Upper lobe of left lung (tissue), 6 donors: Measurements from ENCODE around the gene JAK3. TPM values are rescaled to one million over a fixed set of nuclear protein-coding genes. Genes with fewer than 3 reads are reported as not detected.
A peak's percentile ranks its signal among the peaks of the same experiment; 100 is the strongest.

Experiments
- ATAC-seq, 2 donors: fragments of 200-7000 bp; cut with Tn5 transposase; one replicate each; pipeline ENCODE4 v1.9.1; 2022; ENCODE audit warnings: mild to moderate bottlenecking in 2 of 2, moderate library complexity in 2 of 2; ENCODE audit not compliant: low FRiP score in 2 of 2
- DNase-seq, 2 donors: peaks; one replicate each; pipeline ENCODE4 v3.0.0-alpha.2; 2019 to 2020
- H3K27ac ChIP-seq, 4 donors: fragments of 200-600 bp; sonication (generic); one replicate each; pipeline ENCODE4 v1.5.1; 2016 to 2019
- H3K27me3 ChIP-seq, 4 donors: fragments of 200-600 bp; sonication (generic); one replicate each; pipeline ENCODE4 v1.5.1; 2017 to 2019
- H3K36me3 ChIP-seq, 4 donors: fragments of 200-600 bp; sonication (generic); one replicate each; pipeline ENCODE4 v1.5.1; 2016 to 2019
- H3K4me1 ChIP-seq, 4 donors: fragments of 200-600 bp; sonication (generic); one replicate each; pipeline ENCODE4 v1.5.1; 2018 to 2019
- H3K4me3 ChIP-seq, 4 donors: fragments of 200-600 bp; sonication (generic); one replicate each; pipeline ENCODE4 v1.5.1; 2017 to 2019; ENCODE audit warnings: mild to moderate bottlenecking in 2 of 4, moderate library complexity in 1 of 4
- H3K9me3 ChIP-seq, 4 donors: fragments of 200-600 bp; sonication (generic); one replicate each; pipeline ENCODE4 v1.5.1; 2018 to 2019
- EP300 ChIP-seq, 4 donors: sonication (generic); formaldehyde crosslinking; IDR thresholded peaks; one replicate each; pipeline ENCODE4 v1.5.1; 2017; ENCODE audit warnings: antibody characterized with exemption in 4 of 4, control low read depth in 2 of 4
- POLR2A ChIP-seq, 4 donors: fragments of 450-650 bp; IDR thresholded peaks; one replicate each; pipeline ENCODE4 v1.5.1; 2016 to 2017; ENCODE audit warnings: antibody characterized with exemption in 4 of 4, mild to moderate bottlenecking in 2 of 4
- POLR2AphosphoS5 ChIP-seq, 2 donors: sonication (generic); formaldehyde crosslinking; IDR thresholded peaks; one replicate each; pipeline ENCODE4 v1.5.1; 2017; ENCODE audit warnings: antibody characterized with exemption in 2 of 2
- WGBS, 2 donors: methylation state at CpG; one replicate each; pipeline ENCODE4 v1.1.5; 2017 to 2018; 5-methylcytosine and 5-hydroxymethylcytosine counted together
- total RNA-seq, 6 donors: library from RNA; depleted of rRNA in 4 of 6; stranded (reverse); fragments of >200 nt in 4 of 6; gene quantifications; one replicate each; pipeline versions ENCODE4 v1.1.0 to v1.2.1, GENCODE V29; 2016 to 2021
- TF ChIP-seq, protein P1 (sequence below), 6 experiments: fragments of 450-650 bp in 4 of 6; fragments of 200-600 bp in 2 of 6; sonication (generic) in 2 of 6; IDR thresholded peaks; one replicate each; pipeline ENCODE4 v1.5.1; 2016 to 2019; ENCODE audit warnings: antibody characterized with exemption in 6 of 6
- donor health status: DM: no; HTN: no; CAD: no; lungs with moderate emphysema.
- donor health status: DM: no; HTN: yes; CAD: no; lungs with severe emphysema.

JAK3 gene
- total RNA-seq, 6 donors from 2014 or later: 11.0 to 25.1 (median 12.8) TPM

DNA sequence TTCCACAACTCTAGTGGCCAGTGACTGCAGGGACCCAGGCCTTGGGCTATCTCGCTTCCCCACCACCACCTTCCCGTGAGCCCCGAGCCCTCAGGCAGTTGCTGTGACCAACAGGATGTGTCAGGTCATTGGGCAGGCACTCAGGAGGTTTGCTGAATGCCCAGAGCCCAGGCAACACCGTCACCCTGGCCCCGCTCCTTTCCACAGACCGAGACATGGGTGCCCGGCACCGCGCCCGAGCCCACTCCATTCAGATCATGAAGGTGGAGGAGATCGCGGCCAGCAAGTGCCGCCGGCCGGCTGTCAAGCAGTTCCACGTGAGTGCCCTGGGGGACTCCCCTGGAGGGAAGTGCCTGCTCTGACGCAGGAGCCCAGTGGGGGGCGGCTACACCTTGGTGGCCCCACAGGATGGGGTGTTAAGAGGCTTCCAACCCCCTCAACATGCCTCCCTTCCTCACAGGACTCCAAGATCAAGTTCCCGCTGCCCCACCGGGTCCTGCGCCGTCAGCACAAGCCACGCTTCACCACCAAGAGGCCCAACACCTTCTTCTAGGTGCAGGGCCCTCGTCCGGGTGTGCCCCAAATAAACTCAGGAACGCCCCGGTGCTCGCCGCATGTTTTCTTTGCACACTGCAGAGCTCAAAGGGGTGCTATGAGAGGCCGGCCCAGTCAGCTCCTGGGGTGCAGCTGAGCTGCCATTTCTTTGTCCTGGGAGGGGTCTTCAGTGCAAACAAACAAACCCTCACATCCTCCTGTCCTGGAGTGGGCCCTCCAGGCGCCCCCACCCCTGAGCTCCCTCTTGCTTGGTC, 15.1 kb upstream of the JAK3 start:
- ATAC-seq (no peak), DNase-seq (peak in 1 of 2 donors; percentile 80)
- Histone ChIP-seq H3K4me1 (peaks cover 16 to 35% (median 26%) of the 10 kb centered on the region in 4 donors), H3K27me3 (no peaks in the 10 kb centered on the region), H3K36me3 (peaks cover 20 to 48% (median 38%) of the 10 kb centered on the region in 4 donors), H3K27ac (peak overlapping the region in 1 of 4 donors; percentile 49), H3K4me3 (no peak overlapping the region), H3K9me3 (no peaks in the 10 kb centered on the region)
- TF ChIP-seq, protein P1, sequence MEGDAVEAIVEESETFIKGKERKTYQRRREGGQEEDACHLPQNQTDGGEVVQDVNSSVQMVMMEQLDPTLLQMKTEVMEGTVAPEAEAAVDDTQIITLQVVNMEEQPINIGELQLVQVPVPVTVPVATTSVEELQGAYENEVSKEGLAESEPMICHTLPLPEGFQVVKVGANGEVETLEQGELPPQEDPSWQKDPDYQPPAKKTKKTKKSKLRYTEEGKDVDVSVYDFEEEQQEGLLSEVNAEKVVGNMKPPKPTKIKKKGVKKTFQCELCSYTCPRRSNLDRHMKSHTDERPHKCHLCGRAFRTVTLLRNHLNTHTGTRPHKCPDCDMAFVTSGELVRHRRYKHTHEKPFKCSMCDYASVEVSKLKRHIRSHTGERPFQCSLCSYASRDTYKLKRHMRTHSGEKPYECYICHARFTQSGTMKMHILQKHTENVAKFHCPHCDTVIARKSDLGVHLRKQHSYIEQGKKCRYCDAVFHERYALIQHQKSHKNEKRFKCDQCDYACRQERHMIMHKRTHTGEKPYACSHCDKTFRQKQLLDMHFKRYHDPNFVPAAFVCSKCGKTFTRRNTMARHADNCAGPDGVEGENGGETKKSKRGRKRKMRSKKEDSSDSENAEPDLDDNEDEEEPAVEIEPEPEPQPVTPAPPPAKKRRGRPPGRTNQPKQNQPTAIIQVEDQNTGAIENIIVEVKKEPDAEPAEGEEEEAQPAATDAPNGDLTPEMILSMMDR (IDR thresholded peaks at IDR 0.05): no peak
- TF ChIP-seq EP300 (IDR thresholded peaks at IDR 0.05) (no peak), POLR2AphosphoS5 (IDR thresholded peaks at IDR 0.05) (no peak), POLR2A (IDR thresholded peaks at IDR 0.05) (no peak)
- WGBS, 2 donors: 84 to 88% methylated on average over 11 to 18 of the region's 31 CpGs

DNA sequence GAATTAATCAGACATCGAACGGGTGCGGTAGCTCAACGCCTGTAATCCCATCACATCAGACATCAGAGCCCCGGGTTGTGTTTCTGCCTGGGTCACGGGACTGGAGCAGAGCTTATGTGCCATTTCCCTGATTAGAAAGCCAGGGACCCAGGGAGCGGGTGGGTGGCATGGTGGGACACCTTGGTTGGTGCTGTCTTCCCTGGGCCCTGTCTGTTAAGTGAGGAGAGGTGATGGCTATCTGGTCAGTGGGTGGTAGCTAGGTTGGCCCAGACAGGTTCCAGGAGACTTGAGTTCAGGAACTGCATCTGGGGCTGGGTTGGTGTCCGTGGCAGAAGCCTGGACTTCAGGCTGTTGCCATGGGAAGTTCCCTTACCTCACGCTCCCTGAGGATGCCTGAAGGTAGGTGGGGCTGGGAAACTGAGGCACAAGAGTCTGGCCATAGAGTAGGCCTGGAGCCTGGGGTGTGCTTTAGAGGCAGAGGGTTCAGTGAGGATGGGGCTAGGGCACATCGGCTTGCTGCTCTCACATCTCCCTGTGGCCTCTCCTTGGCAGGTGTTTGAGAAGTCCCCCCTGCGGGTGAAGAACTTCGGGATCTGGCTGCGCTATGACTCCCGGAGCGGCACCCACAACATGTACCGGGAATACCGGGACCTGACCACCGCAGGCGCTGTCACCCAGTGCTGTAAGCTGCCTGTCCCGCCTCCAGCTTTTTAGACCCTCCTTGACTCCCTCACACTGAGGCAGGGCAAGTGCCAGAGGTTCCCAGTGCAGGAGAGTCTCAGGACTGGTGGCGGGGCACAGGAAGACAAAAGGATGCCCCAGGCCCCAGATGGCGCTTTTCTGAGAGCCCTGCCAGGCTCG, 14.0 kb upstream of the JAK3 start:
- H3K4me1 ChIP-seq: peaks cover 16 to 35% (median 26%) of the 10 kb centered on the region in 4 donors
- H3K27ac ChIP-seq: no peak overlapping the region
- 84 to 85% methylated on average over 7 to 23 of the region's 23 CpGs for WGBS, 2 donors
- peaks cover 20 to 48% (median 38%) of the 10 kb centered on the region in 4 donors for H3K36me3 ChIP-seq
- H3K27me3 ChIP-seq: no peaks in the 10 kb centered on the region
- TF ChIP-seq EP300 (IDR thresholded peaks at IDR 0.05): no peak
- no peak for TF ChIP-seq POLR2A (IDR thresholded peaks at IDR 0.05)
- TF ChIP-seq POLR2AphosphoS5 (IDR thresholded peaks at IDR 0.05): no peak
- TF ChIP-seq, protein P1 (IDR thresholded peaks at IDR 0.05): no peak
- ATAC-seq (no peak), DNase-seq (no peak)
- peak overlapping the region in 2 of 4 donors; percentile 88 to 100 for H3K4me3 ChIP-seq
- no peaks in the 10 kb centered on the region for H3K9me3 ChIP-seq

DNA sequence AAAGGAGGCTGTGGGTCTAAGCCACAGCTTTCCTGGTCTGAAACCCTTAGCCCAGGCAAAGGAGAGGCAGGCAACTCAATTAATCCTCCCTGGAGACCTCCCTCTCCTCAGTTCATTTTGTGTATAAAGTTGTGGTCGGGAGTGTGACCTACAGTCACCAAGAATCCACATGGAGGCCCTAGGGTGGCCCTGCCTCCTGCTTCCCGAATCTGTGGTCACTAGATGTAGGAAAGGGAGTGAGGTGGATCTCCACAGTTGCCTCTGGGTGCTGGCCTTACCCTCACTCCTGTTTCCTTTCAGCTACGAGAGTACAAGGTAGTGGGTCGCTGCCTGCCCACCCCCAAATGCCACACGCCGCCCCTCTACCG, 13.2 kb upstream of the JAK3 start:
- TF ChIP-seq POLR2A (IDR thresholded peaks at IDR 0.05) (no peak), POLR2AphosphoS5 (IDR thresholded peaks at IDR 0.05) (no peak)
- TF ChIP-seq, protein P1 (IDR thresholded peaks at IDR 0.05): no peak
- peaks cover 20 to 48% (median 38%) of the 10 kb centered on the region in 4 donors for H3K36me3 ChIP-seq

DNA sequence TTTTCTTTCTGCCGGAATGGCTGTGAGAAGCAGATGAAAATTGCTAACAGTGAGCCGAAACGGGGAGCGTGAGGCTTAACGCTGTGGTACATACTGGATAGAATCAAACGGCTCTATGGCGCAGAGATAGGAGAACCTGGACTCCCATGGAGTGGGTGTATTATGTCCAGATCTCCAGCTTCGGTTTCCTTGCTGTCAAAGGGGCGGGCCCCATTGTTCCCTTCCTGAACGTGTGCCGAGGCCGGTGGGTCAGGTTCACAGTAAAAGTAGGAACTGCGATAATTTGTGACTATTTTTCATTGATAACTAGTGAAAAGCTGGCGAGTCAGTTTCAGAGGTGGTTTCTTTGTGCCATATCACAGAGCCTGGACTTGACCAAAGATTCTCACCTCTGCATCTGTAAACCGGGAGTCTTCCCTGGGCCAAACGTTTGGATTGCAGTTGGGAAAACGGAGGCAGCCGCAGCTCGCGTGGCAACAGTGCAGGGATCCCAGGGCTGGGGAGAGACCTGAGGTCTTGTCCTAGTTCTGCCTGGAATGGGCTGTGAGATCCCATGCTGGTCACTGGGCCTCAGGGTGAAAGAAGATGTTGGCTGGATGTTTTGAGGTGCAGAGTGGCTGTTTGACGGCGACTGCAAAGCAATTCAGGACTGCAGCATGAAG, 12.7 kb upstream of the JAK3 start:
- Histone ChIP-seq H3K9me3 (no peaks in the 10 kb centered on the region), H3K4me1 (peaks cover 16 to 39% (median 25%) of the 10 kb centered on the region in 4 donors), H3K36me3 (peaks cover 20 to 44% (median 38%) of the 10 kb centered on the region in 4 donors), H3K27me3 (no peaks in the 10 kb centered on the region), H3K27ac (peak overlapping the region; percentile 84 to 92 (median 88)), H3K4me3 (peak overlapping the region; percentile 87 to 100 (median 94))
- WGBS, 2 donors: 1 to 2% methylated on average over 18 to 22 of the region's 22 CpGs
- TF ChIP-seq POLR2A (IDR thresholded peaks at IDR 0.05): no peak
- TF ChIP-seq POLR2AphosphoS5 (IDR thresholded peaks at IDR 0.05): no peak
- no peak for TF ChIP-seq EP300 (IDR thresholded peaks at IDR 0.05)
- TF ChIP-seq, protein P1 (IDR thresholded peaks at IDR 0.05): no peak
- DNase-seq: no peak
- ATAC-seq: no peak

More for the DNA sequence above, 13.2 kb upstream of the JAK3 start:
- WGBS, 2 donors: 46 to 49% methylated on average over 7 of the region's 7 CpGs
- peak overlapping the region in 2 of 4 donors; percentile 89 to 92 for H3K27ac ChIP-seq
- peak overlapping the region; percentile 87 to 100 (median 94) for H3K4me3 ChIP-seq
- no peaks in the 10 kb centered on the region for H3K27me3 ChIP-seq
- ATAC-seq: no peak
- DNase-seq: no peak
- no peaks in the 10 kb centered on the region for H3K9me3 ChIP-seq
- H3K4me1 ChIP-seq: peaks cover 16 to 35% (median 25%) of the 10 kb centered on the region in 4 donors
